Muscle of back (tissue), 13 donors: ENCODE measurements around the gene RPL36A. TPM values are rescaled to one million over a fixed set of nuclear protein-coding genes. Genes with fewer than 3 reads are reported as not detected.

Source experiments
- DNase-seq, 3 donors: peaks; one replicate each; pipeline versions ENCODE4 v3.0.0 to v3.0.0-alpha.2; 2013
- long read RNA-seq, 9 donors: transcript quantifications; one replicate each; lab custom pipeline, GENCODE V29; 2026
- polyA plus RNA-seq, 10 donors: library from polyadenylated mRNA; unstranded; fragments of 120-200 nt; gene quantifications; one replicate each; pipeline ENCODE4 v1.2.1, GENCODE V29; 2013; ENCODE audit not compliant: insufficient read length in 10 of 10

RPL36A gene
- 1,000 to 10,000 TPM; 1,054 to 1,994 (median 1,337) TPM for polyA plus RNA-seq
- long read RNA-seq, donor 1, transcript RPL36A-202 (4 exons, 691 nt) = minor isoform, 9 of 111 reads
- long read RNA-seq, donor 1, transcript RPL36A-203 (5 exons, 910 nt) = major isoform, 88 of 111 reads
- long read RNA-seq, donor 1, partial matches to known transcripts = 0 of 111 reads
- long read RNA-seq, donor 1, other reads (novel, unspliced or antisense) = 0 of 111 reads
- long read RNA-seq, donor 2, transcript RPL36A-202 (4 exons, 691 nt) = minor isoform, 23 of 173 reads
- long read RNA-seq, donor 2, transcript RPL36A-204 (3 exons, 2,240 nt) = minor isoform, 11 of 173 reads
- long read RNA-seq, donor 2, transcript RPL36A-203 (5 exons, 910 nt) = major isoform, 112 of 173 reads
- long read RNA-seq, donor 2, transcript RPL36A-205 (4 exons, 710 nt) = minor isoform, 10 of 173 reads
- long read RNA-seq, donor 2, partial matches to known transcripts = 7 of 173 reads
- long read RNA-seq, donor 2, other reads (novel, unspliced or antisense) = 0 of 173 reads
- long read RNA-seq, donor 3 = 0 reads
- long read RNA-seq, donor 4, transcript RPL36A-203 (5 exons, 910 nt) = major isoform, 61 of 91 reads
- long read RNA-seq, donor 4, transcript RPL36A-205 (4 exons, 710 nt) = minor isoform, 5 of 91 reads
- long read RNA-seq, donor 4, transcript RPL36A-202 (4 exons, 691 nt) = minor isoform, 18 of 91 reads
- long read RNA-seq, donor 4, partial matches to known transcripts = 0 of 91 reads
- long read RNA-seq, donor 4, other reads (novel, unspliced or antisense) = 0 of 91 reads
- long read RNA-seq, donor 5, transcript RPL36A-202 (4 exons, 691 nt) = minor isoform, 15 of 191 reads
- long read RNA-seq, donor 5, transcript RPL36A-205 (4 exons, 710 nt) = minor isoform, 6 of 191 reads
- long read RNA-seq, donor 5, transcript RPL36A-203 (5 exons, 910 nt) = major isoform, 153 of 191 reads
- long read RNA-seq, donor 5, transcript RPL36A-204 (3 exons, 2,240 nt) = minor isoform, 8 of 191 reads
- long read RNA-seq, donor 5, partial matches to known transcripts = 0 of 191 reads
- long read RNA-seq, donor 5, other reads (novel, unspliced or antisense) = 0 of 191 reads
- long read RNA-seq, donor 6, transcript RPL36A-202 (4 exons, 691 nt) = minor isoform, 10 of 85 reads
- long read RNA-seq, donor 6, transcript RPL36A-203 (5 exons, 910 nt) = major isoform, 66 of 85 reads
- long read RNA-seq, donor 6, partial matches to known transcripts = 0 of 85 reads
- long read RNA-seq, donor 6, other reads (novel, unspliced or antisense) = 0 of 85 reads
- long read RNA-seq, donor 7, transcript RPL36A-203 (5 exons, 910 nt) = major isoform, 54 of 68 reads
- long read RNA-seq, donor 7, transcript RPL36A-202 (4 exons, 691 nt) = minor isoform, 8 of 68 reads
- long read RNA-seq, donor 7, partial matches to known transcripts = 0 of 68 reads
- long read RNA-seq, donor 7, other reads (novel, unspliced or antisense) = 0 of 68 reads
- long read RNA-seq, donor 8, transcript RPL36A-202 (4 exons, 691 nt) = minor isoform, 19 of 101 reads
- long read RNA-seq, donor 8, transcript RPL36A-204 (3 exons, 2,240 nt) = minor isoform, 6 of 101 reads
- long read RNA-seq, donor 8, transcript RPL36A-207 (2 exons, 373 nt) = minor isoform, 7 of 101 reads
- long read RNA-seq, donor 8, transcript RPL36A-203 (5 exons, 910 nt) = major isoform, 63 of 101 reads
- long read RNA-seq, donor 8, partial matches to known transcripts = 0 of 101 reads
- long read RNA-seq, donor 8, other reads (novel, unspliced or antisense) = 0 of 101 reads
- long read RNA-seq, donor 9, transcript RPL36A-203 (5 exons, 910 nt) = major isoform, 6 of 11 reads
- long read RNA-seq, donor 9, partial matches to known transcripts = 0 of 11 reads
- long read RNA-seq, donor 9, other reads (novel, unspliced or antisense) = 0 of 11 reads

DNA sequence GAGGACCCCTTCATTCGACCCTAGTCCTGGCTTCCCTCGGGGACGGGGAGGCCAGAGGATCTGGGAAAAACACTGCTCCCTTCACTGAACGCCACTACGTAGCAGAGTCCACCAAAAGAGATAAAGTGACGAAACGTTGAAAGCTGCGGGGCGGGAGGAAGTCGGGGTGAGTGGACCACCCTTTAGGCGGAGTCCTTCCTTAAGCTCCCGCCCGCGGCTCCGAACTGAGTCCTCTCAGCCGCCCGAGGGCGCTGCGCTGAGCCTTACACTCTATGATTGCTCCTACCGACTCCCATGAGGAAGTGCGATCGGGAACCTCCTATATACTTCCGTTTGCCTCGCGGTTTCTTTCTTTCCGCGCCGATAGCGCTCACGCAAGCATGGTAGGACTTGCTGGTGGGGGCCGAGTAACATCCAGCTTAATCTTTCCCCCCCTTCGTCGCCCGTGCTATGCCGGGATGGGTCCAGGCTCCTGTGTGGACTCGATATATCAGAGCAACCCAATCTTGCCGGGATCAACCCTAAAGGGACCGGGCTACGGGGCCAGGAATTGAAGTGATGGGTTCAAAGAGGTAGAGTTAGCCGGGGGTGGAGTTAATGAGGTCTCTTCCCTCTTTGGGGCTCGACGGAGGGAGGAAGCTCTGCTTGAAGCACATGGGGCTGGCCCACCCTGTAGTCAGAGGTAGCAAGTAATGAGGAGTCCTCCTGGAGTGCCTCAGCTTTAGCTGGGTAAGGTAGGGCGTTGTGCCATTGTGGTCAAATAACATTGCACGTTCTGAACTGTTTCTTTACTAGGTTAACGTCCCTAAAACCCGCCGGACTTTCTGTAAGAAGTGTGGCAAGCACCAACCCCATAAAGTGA is at the start of gene RPL36A:
Gene RPL36A, plus strand, starts transcription at position 348 of the 862 bp plus-strand sequence. Its CDS starts 33 bp downstream, at position 381.
- peak; percentile 87 to 94 (median 91) for DNase-seq

DNA sequence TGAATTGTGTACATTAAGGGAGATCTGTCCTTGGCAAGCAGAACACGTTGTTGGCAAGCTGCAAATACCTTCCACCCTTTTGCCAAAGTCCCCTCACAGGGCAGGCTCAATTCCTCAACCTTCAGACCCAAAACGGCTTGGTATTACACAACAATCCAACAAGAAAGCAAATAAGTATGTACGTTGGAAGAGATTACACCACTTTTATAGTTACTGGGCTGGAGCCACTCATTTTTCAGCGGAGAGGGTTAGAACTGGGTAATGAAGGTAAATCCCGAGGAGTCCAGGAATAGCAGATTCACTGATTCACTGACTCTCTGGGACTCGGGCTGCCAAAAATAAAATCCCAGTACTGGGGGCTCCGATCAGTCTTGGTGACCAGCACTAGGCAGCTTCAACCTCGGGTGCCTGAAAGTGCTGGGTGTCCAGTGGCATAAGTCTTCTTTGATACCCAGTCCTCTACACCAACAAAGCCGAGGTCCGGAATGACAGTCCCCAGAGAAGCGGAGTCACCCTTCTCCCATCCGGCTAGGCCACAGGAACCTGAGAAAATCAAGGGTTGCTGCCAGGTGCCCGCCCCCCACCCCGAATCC is 42.9 kb upstream of the RPL36A start:
- DNase-seq = peak in 2 of 3 donors; percentile 2 to 17

GRCh38 chrX:101348452-101349192 is 42.2 kb upstream of the RPL36A start, which contains the start of gene TIMM8A:
Gene TIMM8A, minus strand, starts transcription at chrX:101348742. Its CDS starts 78 bp downstream, at chrX:101348664.
- peak; percentile 53 to 92 (median 81) for DNase-seq

- no peak for DNase-seq
These were observed 41.6 kb upstream of the RPL36A start for GRCh38 chrX:101349193-101349562.

- no peak for DNase-seq
These were observed 33.5 kb upstream of the RPL36A start for GRCh38 chrX:101357166-101357795.

- no peak for DNase-seq
These were observed 30.8 kb upstream of the RPL36A start for GRCh38 chrX:101359966-101360365.

DNA sequence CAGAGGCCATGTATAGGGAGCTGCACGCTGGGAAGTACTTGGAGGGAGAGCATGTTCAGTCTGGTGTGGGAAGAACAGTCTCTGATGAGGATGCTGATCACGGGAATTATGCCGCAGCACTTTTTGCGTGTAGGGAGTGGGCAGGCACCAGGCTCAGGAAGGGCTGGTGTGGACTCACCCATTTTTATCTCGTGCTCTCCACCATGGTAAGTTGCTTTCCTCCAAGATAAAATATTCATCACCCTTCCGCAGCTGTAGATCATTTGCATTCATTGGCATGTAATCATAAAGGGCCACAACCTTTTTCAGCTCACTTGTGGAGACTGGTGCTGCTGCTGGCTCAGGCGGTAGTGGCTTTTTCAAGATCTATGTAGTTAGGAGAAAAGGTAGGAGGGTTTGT is 30.4 kb upstream of the RPL36A start:
- no peak for DNase-seq

- DNase-seq = no peak
These were observed 28.7 kb upstream of the RPL36A start for GRCh38 chrX:101362116-101362515.

DNA sequence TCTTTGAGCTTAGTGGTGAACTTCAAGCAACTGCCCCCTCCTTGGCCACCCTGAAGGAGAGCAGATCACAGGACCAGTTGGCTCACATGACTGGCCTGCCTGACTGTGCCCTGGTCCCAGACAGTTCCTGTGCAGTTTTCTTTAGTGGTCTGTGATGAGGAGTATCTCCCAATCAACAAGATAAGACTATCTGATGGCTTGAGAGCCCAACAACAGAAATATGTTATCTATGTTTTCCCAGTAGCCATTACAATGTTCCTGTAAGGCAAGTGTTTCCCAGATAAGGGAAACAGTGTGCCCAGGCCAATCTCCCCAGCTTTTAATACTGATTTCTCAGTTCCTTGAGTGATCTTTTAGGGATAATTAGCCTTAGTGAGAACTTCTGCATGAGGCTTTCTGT is 28.1 kb upstream of the RPL36A start:
- no peak for DNase-seq

GRCh38 chrX:101365301-101365795 is 25.5 kb upstream of the RPL36A start:
- DNase-seq = no peak

DNA sequence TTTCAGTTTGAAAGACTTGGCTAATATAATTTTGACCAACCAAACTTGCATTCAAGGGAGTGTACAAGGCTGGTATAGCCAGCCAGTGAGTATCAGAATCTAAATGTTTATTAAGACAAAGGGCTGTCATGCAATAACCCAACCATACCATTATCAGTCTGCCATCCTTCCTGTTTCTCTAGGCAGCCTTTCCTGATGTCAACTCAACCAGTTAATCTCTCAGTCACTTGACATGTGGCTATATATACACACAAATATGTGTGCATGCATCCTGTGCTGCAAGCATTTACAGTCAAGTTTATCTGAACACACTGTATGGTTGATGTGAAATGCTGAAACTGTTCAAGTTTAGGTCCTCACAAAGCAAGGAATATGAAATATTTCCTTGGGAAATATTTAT is 22.0 kb upstream of the RPL36A start:
- DNase-seq = no peak

- no peak for DNase-seq
These were observed 21.1 kb upstream of the RPL36A start for GRCh38 chrX:101369687-101370086.

DNA sequence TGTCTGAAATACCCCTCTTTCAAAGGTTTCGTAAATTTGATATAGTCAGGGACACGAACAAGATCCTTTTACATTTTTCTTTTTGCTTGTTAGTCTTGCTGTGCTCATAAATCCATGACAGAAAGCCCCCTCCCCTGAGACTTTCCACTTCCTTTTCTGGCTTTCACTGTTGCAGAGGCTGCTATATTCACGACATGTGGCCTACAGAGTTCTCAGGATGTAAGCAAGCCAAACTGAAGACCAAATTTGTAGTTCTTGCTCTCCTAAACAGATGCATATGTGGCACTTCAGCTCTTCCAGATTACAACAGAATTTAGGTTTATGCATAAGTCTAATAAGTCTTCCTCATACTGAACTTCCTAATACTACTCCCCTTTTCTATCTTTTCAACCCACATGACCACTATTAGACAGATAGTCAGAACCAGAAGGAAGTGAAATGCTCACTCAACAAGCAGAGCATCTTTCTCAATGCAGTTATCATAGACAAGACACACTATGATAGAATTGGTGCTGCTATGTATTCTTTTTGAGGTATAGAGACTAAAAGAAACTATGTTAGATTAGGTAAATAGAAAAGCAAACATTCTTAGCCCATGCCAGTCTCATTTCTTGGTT is 19.8 kb upstream of the RPL36A start:
- no peak for DNase-seq

GRCh38 chrX:101377547-101377946 is 13.3 kb upstream of the RPL36A start:
- DNase-seq = no peak

- DNase-seq = no peak
These were observed 7.1 kb upstream of the RPL36A start for GRCh38 chrX:101383679-101384205.

DNA sequence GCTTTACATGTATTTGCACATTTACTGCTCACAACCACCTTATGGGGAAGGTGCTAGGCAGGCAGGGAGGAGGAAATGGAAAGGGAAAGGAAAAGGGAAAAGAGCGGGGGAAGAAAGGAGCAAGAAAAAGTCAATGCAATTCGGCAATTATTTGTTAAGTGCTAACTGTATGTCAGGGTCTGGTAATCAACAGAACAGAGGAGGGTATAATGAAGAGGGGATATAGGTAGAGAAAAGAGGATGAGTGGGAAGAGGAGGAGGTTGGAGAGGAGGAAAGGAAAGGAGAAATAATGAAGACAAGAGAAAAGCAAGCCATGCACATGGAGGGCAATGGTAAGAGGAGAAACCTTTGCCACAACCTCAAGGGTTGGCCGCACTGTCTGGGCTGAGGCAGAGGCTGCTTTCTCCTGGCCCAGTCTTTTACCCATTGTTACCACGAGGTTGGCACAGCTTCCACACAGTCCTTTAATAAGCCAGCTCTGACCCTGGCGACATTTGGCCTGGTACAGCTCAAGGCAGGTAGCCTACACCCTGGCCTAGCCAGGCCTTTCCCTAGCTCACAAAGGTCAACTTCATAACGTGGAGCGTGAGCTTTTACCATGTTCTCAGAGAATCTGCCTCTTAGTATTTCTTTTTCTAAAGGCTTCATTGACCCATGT is 5.7 kb upstream of the RPL36A start:
- no peak for DNase-seq
